Raji (cell line): ENCODE data around the gene PARP6.

Source experiments
- POLR2A ChIP-seq: IDR thresholded peaks from 2 replicates; pipeline ENCODE4 v1.6.1; 2011; ENCODE audit warnings: low read depth, low read length, control low read depth; ENCODE audit not compliant: insufficient read depth

PARP6 gene

GRCh38 chr15:72285927-72286516 lies 13.7 kb upstream of the PARP6 start:
- TF ChIP-seq POLR2A: no peak

GRCh38 chr15:72285402-72285801 lies 13.0 kb upstream of the PARP6 start:
- no peak for TF ChIP-seq POLR2A

DNA sequence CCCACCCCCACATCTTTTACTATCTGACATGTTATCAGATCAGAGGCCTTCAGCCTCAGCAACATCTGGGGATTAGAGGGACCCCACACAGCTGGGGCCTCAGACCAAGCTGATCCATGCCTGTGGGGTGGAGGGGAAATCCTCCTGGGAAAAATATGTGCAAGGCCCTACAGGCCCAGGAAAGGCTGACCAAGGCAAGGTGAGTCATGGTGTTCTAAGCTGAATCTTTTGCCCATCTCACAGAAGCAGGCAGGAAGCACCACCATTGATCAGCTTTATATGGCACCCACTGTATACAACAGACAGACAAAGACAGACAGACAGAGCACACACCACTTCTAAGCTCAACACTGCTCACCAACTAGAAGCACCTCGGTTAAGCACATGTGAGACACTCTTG lies 12.4 kb upstream of the PARP6 start:
- no peak for TF ChIP-seq POLR2A

DNA sequence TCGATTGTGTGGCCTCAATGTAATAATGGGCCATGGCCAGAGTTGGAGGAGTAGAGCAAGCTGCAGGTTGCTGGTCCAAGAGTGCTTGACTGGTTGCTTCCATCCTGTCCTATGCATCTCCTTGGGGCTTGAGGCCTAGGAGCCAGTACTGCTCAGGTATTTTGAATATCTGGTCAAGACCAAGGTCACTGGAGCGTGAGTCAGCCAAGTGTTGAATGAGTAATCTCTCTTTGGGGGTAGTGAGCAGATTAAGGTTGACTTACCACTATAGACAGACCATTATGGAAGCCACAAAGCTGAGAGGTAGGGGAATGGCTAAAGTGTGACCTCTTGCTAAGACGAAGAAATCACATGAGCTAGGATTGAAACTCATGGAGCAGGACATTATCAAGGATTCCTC lies 9.4 kb upstream of the PARP6 start:
- TF ChIP-seq POLR2A: no peak

- TF ChIP-seq POLR2A: no peak
Measured at GRCh38 chr15:72280751-72281150, 8.4 kb upstream of the PARP6 start.

DNA sequence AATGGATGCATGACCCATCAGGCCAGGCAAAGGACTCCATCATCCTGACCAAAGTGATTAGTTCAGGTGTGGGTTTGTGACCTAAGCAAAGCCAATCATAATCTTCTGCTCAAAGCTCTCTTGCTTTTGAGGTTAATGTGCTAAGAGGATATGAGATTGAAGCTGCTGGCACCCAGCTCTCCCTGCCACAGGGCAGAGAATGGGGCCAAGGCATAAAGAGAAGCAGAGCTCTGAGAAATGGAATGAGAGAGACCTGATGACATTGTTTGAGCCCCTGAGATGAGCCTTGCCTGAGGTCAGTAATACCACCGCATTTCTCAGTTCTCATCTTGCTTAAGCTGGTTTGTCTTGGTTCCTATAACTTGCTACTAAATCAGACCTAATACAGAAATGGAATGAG lies 6.4 kb upstream of the PARP6 start:
- no peak for TF ChIP-seq POLR2A

- no peak for TF ChIP-seq POLR2A
Measured at GRCh38 chr15:72276326-72276700, 4.0 kb upstream of the PARP6 start.

DNA sequence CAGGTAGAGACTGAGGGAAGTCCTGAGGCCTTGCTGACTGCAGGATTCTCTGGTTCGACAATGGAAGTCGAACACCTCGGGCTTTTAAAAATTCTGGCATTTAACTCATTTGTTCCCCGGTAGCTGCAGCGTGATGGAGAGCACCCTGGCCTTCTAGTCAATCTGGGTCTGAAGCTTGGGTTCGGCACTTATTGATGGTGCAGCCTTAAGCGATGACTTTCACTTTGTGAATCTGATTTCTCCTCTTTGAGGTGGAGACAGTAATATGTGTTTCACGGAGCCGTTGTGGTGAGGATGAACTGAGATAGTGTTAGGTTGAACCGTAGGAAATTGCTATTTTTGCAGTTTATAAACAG lies 621 bp upstream of the PARP6 start:
- no peak; the same call in 1 of the 2 replicates for TF ChIP-seq POLR2A

- no peak for TF ChIP-seq POLR2A
Measured at GRCh38 chr15:72271895-72272212, 500 bp downstream of the PARP6 start.

DNA sequence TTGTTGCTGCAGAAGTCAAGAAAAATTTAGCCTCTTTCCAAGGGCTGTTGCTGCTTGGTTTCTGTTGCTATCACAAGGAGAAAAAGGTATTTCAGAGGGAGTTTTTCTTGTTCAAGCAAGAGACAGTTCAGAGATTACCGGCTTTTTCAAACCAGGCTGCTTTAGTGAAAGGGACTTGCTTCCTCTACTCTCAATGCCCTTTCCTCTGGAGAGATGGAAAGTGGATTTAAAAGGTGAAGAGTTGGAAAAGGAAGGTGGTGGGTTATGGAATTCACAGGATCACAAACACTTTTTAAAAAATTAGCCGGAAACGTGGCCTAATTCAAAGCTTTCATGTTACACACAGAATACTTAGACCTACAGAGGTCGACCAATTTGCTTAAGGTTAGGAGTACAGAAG lies 1.1 kb downstream of the PARP6 start:
- no peak for TF ChIP-seq POLR2A

- no peak for TF ChIP-seq POLR2A
Measured at GRCh38 chr15:72269739-72270138, 2.6 kb downstream of the PARP6 start.

- no peak for TF ChIP-seq POLR2A
Measured at GRCh38 chr15:72265031-72265430, 7.3 kb downstream of the PARP6 start.

DNA sequence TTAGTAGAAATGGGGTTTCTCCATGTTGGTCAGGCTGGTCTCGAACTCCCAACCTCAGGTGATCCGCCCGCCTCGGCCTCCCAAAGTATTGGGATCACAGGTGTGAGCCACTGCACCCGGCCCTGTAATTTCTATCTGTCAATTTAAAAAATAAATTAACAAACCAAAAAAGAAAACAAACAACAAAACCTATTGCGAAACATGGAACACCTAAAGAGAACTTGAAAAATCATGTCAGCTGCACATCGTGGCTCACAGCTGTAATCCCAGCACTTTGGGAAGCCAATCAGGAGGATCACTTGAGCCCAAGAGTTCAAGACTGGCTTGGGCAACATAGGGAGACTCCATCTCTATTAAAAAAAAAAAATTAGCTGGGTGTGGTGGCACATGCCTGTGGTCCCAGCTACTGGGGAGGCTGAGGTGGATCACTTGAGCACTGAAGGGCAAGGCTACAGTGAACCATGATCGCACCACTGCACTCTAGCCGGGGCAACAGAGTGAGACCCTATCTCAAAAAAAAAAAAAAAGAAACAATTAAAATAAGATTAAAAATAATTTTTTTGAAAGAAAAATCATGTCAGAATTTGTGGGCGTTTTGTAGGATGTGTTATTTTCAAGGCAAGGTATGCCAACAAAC lies 19.6 kb downstream of the PARP6 start:
- no peak for TF ChIP-seq POLR2A

DNA sequence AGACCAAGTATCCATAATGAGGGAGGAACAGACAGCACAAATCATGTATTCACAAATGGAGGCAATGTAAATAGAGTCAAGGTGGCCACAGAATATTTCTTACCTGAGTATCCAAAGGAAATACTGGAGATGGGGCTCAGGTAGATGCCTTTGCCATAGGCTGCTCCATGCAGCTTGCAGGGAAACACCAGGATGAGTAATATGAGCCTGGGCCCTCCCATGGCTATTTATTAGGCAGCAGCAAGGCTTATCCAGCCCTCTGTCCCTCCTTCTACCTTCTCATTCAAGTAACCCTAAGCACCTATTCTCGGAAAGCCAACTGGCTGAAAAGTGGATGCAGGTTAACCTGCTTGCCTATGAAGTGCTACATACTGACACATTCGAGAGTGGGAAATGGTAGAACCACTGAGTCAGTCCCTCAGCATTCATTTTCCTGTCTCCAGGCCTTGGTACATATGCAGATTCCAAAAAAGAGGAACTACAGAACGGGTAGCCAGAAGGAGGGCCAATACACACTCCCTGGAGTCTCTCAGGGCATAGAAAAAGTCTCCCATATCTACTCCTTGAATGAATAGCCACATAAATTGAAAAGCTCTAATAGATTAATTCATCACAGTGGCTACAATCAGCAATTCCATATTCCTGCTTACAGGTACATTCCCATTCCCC lies 23.1 kb downstream of the PARP6 start:
- no peak for TF ChIP-seq POLR2A

DNA sequence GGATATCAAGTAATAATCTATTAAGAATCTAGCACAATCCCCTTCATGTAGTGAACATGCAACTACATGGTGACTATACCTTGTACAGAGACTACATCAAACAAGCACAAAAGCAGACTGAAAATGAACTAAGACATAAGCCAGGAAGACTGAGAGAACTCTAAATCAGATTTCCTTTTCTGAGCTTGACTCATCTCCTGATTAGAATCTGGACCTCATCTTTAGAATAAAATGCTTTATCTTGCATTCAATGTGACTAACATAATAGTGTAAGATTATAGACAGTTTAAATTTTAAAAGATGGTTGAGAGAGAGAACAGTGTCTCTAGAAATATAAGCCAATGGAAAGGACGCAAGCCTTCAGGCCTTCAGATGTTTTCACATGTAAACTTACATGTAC lies 23.8 kb downstream of the PARP6 start:
- TF ChIP-seq POLR2A: no peak

DNA sequence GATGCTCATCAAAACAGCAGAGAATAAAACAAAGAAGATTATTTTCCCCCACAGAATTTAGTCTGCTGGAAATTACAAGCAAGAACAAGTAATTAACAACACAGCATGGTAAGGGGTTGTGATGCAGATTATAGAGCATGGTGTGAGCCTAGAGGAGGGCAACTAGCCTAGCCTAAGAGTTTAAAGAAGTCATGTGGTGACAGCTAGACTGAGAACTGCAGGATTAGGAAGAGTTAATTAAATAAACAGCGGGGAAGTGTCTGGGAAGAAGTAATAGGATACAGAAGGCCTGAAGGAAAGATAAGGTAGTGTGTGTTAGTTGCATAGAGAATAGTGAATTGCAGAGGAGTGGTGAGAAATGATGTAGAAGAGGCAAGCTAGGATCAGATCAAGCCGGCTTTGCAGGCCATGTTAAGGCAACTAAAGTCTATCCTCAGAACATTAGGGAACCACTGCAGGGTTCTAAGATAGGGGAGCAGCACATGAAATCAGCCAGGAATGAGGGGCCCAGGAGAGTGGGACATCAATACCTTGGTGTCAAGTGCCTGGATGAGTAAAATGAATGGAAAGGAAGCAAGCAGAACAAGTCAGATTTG lies 29.5 kb downstream of the PARP6 start:
- no peak for TF ChIP-seq POLR2A

DNA sequence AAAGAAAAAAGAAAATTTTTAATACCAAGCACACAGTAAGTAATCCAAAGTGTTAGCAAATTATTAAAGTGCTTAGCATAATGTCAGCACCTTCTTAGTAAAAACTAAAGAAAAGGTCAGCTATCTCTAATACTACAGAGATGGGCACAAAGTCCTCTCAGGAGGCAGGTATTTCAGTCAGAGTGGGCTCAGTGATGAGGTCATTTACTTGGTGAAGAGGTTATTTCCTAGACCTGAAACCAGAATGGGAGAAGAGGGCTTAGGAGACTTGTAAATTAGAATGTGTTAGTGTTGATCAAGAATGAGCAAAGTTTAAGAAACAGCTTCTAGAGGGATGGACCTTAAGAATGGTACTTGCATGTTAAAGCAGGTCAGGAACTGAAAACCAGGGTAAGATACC lies 32.7 kb downstream of the PARP6 start:
- TF ChIP-seq POLR2A: no peak

DNA sequence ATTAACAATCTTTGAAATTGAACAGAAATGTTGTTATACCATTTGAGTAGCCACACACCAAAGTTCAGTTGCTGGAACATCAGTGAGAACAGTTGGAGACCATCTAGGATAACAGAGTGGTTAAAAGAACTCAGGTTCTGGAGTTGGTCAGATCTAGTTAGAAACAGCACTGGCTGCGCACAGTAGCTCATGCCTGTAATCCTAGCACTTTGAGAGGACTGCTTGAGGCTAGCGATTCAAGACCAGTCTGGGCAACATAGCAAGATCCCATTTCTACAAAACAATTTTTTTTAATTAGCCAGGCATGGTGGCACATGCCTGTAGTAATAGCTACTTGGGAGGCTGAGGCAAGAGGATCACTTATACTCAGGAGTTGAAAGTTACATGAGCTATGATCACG lies 33.8 kb downstream of the PARP6 start:
- no peak for TF ChIP-seq POLR2A
